ENCODE results near the gene CACNA2D3. TPM values are rescaled to one million over a fixed set of nuclear protein-coding genes. Genes with fewer than 3 reads are reported as not detected.

CACNA2D3 gene
- total RNA-seq, 6 experiments from 2014 or later, result 0.14 to 0.23 (median 0.19) TPM; not detected in 2

DNA sequence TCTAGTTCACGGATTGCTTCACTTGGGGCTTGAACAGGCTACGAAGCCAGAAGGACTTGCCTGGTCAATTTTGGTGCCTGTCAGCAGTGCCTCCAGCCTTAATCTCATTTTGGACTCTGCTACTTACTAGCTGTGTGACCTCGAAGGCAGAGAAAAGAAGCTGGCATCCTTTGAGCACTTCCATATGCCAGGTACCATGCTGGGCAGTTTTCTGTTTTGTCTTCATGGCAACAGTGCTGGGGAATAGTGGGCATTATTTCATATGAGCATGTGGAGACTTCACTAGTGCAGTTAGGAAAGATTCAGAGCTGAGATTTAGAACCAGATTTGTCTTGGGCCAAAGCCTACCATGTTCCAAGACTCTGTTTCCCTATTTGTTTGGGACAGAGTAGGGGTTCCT is 713.3 kb downstream of the CACNA2D3 start:
- peaks cover 16% of the 10 kb centered on the region; the same call in 1 of the 2 replicates for H3K4me1 Mint-ChIP-seq (ENCODE audit: low read depth)
- TF ChIP-seq, protein P1, sequence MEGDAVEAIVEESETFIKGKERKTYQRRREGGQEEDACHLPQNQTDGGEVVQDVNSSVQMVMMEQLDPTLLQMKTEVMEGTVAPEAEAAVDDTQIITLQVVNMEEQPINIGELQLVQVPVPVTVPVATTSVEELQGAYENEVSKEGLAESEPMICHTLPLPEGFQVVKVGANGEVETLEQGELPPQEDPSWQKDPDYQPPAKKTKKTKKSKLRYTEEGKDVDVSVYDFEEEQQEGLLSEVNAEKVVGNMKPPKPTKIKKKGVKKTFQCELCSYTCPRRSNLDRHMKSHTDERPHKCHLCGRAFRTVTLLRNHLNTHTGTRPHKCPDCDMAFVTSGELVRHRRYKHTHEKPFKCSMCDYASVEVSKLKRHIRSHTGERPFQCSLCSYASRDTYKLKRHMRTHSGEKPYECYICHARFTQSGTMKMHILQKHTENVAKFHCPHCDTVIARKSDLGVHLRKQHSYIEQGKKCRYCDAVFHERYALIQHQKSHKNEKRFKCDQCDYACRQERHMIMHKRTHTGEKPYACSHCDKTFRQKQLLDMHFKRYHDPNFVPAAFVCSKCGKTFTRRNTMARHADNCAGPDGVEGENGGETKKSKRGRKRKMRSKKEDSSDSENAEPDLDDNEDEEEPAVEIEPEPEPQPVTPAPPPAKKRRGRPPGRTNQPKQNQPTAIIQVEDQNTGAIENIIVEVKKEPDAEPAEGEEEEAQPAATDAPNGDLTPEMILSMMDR (IDR thresholded peaks at IDR 0.05), result no peak
- no peaks in the 10 kb centered on the region for H3K27me3 Mint-ChIP-seq (ENCODE audit: insufficient read depth)

DNA sequence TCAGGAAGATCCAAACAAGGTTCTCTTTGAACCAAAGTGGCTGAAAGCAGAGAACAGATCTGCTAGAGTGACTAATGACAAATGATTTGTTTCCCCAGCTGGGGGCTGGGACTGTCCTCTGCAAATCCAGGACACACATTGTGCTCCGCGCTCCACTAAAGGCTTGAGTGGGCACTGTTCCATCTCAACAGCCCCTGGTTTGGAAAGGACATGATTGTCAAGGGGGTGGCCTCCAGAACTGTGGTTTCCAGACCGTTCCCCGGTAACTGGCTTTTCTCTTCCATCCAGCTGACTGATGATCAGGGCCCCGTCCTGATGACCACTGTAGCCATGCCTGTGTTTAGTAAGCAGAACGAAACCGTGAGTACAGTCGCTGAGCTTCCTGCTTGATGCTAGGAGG is 714.5 kb downstream of the CACNA2D3 start:
- H3K9me3 Mint-ChIP-seq, result no peaks in the 10 kb centered on the region
- TF ChIP-seq, protein P1 (IDR thresholded peaks at IDR 0.05), result no peak
- H3K36me3 Mint-ChIP-seq (ENCODE audit: low read depth), result no peaks in the 10 kb centered on the region
- peak overlapping the region; percentile 44; the same call in 1 of the 2 replicates for H3K4me3 Mint-ChIP-seq
- no peaks in the 10 kb centered on the region for H3K27me3 Mint-ChIP-seq (ENCODE audit: insufficient read depth)
- no peak overlapping the region for H3K27ac Mint-ChIP-seq
- DNase-seq, result no peak
- H3K4me1 Mint-ChIP-seq (ENCODE audit: low read depth), result peaks cover 16% of the 10 kb centered on the region; the same call in 1 of the 2 replicates

More for the DNA sequence above, 713.3 kb downstream of the CACNA2D3 start:
- Mint-ChIP-seq H3K4me3 (no peak overlapping the region), H3K27ac (no peak overlapping the region), H3K36me3 (ENCODE audit: low read depth) (no peaks in the 10 kb centered on the region), H3K9me3 (no peaks in the 10 kb centered on the region)
- DNase-seq, result no peak

DNA sequence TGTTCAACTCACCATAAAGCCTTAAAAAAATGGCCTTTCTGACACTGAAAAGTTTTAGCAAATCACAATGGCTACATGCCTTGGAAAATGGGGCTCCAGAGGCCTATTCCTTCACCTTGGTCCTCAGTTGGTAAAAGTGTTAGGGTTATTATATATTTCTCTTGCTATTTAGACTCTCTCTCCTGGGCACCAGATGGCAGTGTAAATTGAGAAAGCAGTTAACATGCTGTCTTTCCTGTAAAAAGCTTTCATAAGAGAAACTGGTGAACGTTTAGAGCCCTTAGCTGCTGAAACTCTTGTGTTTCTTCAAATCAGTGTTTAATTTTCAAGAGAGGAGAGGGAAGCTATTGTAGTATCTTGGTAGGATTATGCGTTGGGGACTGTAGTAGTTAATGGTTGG is 715.6 kb downstream of the CACNA2D3 start:
- Mint-ChIP-seq H3K27ac (no peak overlapping the region), H3K4me3 (no peak overlapping the region), H3K36me3 (ENCODE audit: low read depth) (no peaks in the 10 kb centered on the region), H3K27me3 (ENCODE audit: insufficient read depth) (peaks cover 3% of the 10 kb centered on the region; the same call in 1 of the 2 replicates), H3K4me1 (ENCODE audit: low read depth) (peaks cover 16% of the 10 kb centered on the region; the same call in 1 of the 2 replicates), H3K9me3 (no peaks in the 10 kb centered on the region)
- TF ChIP-seq, protein P1 (IDR thresholded peaks at IDR 0.05), result peak; percentile 65; the same call in 1 of the 2 replicates
- DNase-seq, result peak; percentile 45

DNA sequence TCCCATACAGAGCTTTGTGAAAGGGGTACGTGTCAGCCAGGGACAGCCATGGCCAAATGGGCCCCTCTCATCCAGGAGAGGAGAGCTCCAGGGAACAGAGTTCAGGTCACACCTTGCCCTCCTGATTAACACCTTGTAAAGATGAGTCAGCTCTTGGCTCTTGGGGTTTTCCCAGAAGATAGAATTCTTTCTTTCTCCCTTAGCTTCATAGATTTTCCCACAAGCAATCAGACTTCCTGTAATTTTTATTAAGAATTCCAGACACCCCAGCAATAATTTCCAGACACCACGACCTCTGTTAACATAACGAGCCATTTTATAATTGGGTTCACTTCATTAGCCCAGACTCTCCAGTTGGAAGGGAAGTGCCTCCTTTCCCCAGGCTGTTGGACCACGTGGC is 719.1 kb downstream of the CACNA2D3 start:
- H3K9me3 Mint-ChIP-seq, result no peaks in the 10 kb centered on the region
- DNase-seq, result no peak
- H3K36me3 Mint-ChIP-seq (ENCODE audit: low read depth), result no peaks in the 10 kb centered on the region
- no peak overlapping the region for H3K27ac Mint-ChIP-seq
- peaks cover 16% of the 10 kb centered on the region for H3K27me3 Mint-ChIP-seq (ENCODE audit: insufficient read depth)
- TF ChIP-seq, protein P1 (IDR thresholded peaks at IDR 0.05), result no peak
- H3K4me1 Mint-ChIP-seq (ENCODE audit: low read depth), result peaks cover 16% of the 10 kb centered on the region; the same call in 1 of the 2 replicates
- H3K4me3 Mint-ChIP-seq, result no peak overlapping the region

DNA sequence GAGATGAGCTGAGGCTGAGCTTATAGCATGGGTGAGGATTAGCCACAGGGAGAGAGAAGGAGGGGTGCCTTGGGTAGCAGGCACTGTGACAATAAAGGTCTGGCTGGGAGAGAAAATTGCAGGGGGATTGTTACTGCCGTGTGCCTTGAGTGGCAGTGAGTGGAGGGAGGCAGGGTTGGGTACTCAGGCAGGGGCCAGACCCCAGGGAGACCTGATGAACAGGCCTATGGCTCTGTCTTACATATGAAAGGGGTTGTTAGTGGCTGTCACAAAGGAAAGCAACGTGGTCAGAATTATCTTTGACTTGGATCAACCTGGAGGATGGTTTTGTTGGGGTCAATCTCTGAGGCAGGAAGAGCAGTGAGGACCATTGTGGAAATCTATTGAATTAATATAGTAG is 721.0 kb downstream of the CACNA2D3 start:
- no peaks in the 10 kb centered on the region for H3K9me3 Mint-ChIP-seq
- H3K4me1 Mint-ChIP-seq (ENCODE audit: low read depth), result peaks cover under 1% of the 10 kb centered on the region; the same call in 1 of the 2 replicates
- no peak for DNase-seq
- H3K27ac Mint-ChIP-seq, result no peak overlapping the region
- no peaks in the 10 kb centered on the region for H3K36me3 Mint-ChIP-seq (ENCODE audit: low read depth)
- H3K27me3 Mint-ChIP-seq (ENCODE audit: insufficient read depth), result peaks cover 20% of the 10 kb centered on the region
- TF ChIP-seq, protein P1 (IDR thresholded peaks at IDR 0.05), result no peak
- H3K4me3 Mint-ChIP-seq, result no peak overlapping the region
